ENCODE measurements around the gene FYN.

DNA sequence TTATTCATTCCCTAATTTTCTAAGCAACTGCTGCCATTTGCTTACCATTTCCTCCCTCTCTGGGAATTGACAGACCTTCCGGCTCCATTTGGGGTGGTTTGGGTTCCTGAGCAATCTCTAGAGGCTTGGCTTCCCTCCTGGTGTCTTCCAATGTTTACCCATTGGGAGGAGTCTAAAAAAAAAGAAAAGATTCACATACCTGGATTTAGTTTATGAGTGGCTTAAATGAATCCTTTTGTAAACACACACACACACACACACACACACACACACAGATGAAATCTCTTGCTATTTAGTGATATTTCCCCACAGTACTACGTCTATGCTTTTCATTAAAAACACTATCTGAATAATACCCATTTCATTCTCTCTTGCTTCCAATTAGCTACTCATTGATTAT lies 219.3 kb downstream of the FYN start:
- TF ChIP-seq, protein P1, sequence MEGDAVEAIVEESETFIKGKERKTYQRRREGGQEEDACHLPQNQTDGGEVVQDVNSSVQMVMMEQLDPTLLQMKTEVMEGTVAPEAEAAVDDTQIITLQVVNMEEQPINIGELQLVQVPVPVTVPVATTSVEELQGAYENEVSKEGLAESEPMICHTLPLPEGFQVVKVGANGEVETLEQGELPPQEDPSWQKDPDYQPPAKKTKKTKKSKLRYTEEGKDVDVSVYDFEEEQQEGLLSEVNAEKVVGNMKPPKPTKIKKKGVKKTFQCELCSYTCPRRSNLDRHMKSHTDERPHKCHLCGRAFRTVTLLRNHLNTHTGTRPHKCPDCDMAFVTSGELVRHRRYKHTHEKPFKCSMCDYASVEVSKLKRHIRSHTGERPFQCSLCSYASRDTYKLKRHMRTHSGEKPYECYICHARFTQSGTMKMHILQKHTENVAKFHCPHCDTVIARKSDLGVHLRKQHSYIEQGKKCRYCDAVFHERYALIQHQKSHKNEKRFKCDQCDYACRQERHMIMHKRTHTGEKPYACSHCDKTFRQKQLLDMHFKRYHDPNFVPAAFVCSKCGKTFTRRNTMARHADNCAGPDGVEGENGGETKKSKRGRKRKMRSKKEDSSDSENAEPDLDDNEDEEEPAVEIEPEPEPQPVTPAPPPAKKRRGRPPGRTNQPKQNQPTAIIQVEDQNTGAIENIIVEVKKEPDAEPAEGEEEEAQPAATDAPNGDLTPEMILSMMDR (optimal IDR thresholded peaks at IDR 0.05 in 1 of 3, IDR thresholded peaks at IDR 0.05 in 1 of 3, conservative IDR thresholded peaks at IDR 0.05 in 1 of 3; ENCODE audit: extremely low read depth in 1 of 3, insufficient read depth in 2 of 3, low read length in 3 of 3): no peak
- TF ChIP-seq EZH2 (IDR thresholded peaks at IDR 0.05; ENCODE audit: low read length): no peak
